PFSK-1 (cell line): ENCODE data around the gene ASIC2.

Source experiments
- FOXP2 ChIP-seq: optimal IDR thresholded peaks from 2 replicates; pipeline ENCODE3; 2011; ENCODE audit warnings: borderline replicate concordance, control low read depth, inconsistent platforms; ENCODE audit not compliant: insufficient read depth; ENCODE audit errors: extremely low read length, extremely low read depth
- POLR2AphosphoS5 ChIP-seq: IDR thresholded peaks from 2 replicates; pipeline ENCODE4 v1.6.1; 2012; ENCODE audit warnings: low read depth, mild to moderate bottlenecking, control low read depth, low read length, moderate library complexity
- SIN3A ChIP-seq: IDR thresholded peaks from 2 replicates; pipeline ENCODE4 v1.6.1; 2012; ENCODE audit warnings: mild to moderate bottlenecking, low read length, moderate library complexity, borderline replicate concordance; ENCODE audit not compliant: insufficient read depth
- TAF1 ChIP-seq: IDR thresholded peaks from 2 replicates; pipeline ENCODE4 v1.6.1; 2012; ENCODE audit warnings: low read length, control low read depth, borderline replicate concordance; ENCODE audit not compliant: insufficient read depth
- TF ChIP-seq, protein P1 (sequence below), 2 experiments: IDR thresholded peaks; 2 replicates each; pipeline versions ENCODE4 v1.6.1 to v1.8.0; 2011 to 2012; ENCODE audit warnings: low read depth in 2 of 2, low read length in 2 of 2, control low read depth in 1 of 2, inconsistent platforms in 1 of 2, mild to moderate bottlenecking in 1 of 2, moderate library complexity in 1 of 2; ENCODE audit not compliant: insufficient read depth in 1 of 2

The ASIC2 gene

DNA sequence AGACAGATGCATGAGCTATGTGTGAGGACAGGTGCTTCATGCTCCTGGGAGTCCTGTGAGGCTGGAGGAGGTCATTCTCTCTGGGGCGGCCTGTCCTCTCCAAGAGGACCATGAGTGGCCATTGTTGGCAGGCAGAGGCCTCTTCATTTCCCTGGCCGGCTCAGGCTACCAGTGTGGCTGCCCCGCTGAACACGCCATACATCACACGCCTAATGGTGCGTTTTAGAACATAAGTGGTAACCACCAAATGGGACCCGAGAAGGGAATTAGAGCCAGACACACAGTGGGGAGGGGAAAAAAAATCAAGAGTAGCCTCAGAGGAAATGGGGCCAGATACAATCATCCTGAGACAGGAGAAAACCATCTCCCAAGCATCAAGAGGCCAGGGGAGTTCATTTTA lies 161.5 kb downstream of the ASIC2 start:
- no peak for TF ChIP-seq POLR2AphosphoS5
- no peak for TF ChIP-seq SIN3A
- TF ChIP-seq, protein P1, sequence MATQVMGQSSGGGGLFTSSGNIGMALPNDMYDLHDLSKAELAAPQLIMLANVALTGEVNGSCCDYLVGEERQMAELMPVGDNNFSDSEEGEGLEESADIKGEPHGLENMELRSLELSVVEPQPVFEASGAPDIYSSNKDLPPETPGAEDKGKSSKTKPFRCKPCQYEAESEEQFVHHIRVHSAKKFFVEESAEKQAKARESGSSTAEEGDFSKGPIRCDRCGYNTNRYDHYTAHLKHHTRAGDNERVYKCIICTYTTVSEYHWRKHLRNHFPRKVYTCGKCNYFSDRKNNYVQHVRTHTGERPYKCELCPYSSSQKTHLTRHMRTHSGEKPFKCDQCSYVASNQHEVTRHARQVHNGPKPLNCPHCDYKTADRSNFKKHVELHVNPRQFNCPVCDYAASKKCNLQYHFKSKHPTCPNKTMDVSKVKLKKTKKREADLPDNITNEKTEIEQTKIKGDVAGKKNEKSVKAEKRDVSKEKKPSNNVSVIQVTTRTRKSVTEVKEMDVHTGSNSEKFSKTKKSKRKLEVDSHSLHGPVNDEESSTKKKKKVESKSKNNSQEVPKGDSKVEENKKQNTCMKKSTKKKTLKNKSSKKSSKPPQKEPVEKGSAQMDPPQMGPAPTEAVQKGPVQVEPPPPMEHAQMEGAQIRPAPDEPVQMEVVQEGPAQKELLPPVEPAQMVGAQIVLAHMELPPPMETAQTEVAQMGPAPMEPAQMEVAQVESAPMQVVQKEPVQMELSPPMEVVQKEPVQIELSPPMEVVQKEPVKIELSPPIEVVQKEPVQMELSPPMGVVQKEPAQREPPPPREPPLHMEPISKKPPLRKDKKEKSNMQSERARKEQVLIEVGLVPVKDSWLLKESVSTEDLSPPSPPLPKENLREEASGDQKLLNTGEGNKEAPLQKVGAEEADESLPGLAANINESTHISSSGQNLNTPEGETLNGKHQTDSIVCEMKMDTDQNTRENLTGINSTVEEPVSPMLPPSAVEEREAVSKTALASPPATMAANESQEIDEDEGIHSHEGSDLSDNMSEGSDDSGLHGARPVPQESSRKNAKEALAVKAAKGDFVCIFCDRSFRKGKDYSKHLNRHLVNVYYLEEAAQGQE (IDR thresholded peaks at IDR 0.05; ENCODE audit: insufficient read depth in 1 of 2, low read depth in 2 of 2, low read length in 2 of 2): no peak
- no peak for TF ChIP-seq TAF1

DNA sequence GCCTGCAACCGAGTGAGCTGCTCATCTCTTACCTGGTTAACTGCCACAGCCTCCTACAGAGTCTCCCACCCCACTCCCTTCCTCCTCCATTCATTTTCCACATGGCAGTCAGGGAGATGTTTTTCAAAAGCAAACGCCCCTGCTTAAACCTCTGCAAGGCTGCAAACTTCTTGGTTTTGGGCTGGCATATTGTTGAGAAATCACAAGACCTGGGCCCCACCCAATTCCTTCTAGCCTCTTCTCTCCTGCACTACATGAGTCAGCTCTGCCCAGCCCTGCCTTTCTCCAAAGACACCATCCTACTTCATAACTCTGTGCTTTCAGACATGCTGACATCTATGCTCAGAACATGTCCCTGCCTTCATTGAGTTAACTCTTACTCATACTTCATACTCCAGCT lies 165.4 kb downstream of the ASIC2 start:
- no peak for TF ChIP-seq TAF1
- TF ChIP-seq, protein P1 (IDR thresholded peaks at IDR 0.05; ENCODE audit: insufficient read depth in 1 of 2, low read depth in 2 of 2, low read length in 2 of 2): no peak
- TF ChIP-seq POLR2AphosphoS5: no peak
- no peak for TF ChIP-seq SIN3A
- no peak for TF ChIP-seq FOXP2

DNA sequence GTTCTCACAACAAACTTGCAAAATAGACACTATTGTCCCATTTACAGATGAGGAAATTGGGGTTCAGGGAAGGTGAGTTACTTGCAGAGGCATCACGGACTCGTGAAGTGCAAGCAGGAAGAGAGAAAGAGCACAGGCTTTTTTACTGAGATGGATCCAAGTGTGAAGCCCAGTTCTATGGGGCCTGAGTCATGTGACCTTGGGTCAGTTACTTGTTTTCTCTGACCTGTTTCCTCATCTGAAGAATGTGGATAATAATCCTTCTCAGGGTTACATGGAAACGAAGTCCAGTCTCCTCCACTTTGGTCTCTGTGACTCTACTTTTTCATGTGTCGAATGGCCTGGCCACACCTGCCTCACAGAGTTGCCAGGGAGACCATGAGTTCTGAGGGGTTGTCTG lies 167.0 kb downstream of the ASIC2 start:
- TF ChIP-seq, protein P1 (IDR thresholded peaks at IDR 0.05; ENCODE audit: insufficient read depth in 1 of 2, low read depth in 2 of 2, low read length in 2 of 2): no peak
- no peak for TF ChIP-seq POLR2AphosphoS5

DNA sequence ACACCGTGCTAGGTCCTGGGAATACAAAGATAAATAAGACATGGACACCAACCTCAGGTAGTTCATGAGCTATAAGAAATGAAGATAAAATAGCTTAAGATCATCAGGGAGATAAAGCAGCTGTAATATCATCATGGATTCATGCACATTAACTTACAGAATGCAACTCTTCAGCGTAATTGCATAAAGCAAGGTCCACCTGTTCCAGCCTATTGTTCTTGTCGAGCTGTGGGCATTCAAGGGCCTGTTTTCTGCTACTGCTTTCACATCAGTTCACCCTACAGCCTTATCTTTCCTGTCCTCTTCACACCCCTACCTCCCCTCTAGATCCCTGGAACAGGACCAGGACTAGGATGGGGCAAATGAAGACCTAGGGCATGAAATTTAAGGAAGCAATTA lies 167.5 kb downstream of the ASIC2 start:
- TF ChIP-seq FOXP2 (no peak), SIN3A (no peak), POLR2AphosphoS5 (no peak)

DNA sequence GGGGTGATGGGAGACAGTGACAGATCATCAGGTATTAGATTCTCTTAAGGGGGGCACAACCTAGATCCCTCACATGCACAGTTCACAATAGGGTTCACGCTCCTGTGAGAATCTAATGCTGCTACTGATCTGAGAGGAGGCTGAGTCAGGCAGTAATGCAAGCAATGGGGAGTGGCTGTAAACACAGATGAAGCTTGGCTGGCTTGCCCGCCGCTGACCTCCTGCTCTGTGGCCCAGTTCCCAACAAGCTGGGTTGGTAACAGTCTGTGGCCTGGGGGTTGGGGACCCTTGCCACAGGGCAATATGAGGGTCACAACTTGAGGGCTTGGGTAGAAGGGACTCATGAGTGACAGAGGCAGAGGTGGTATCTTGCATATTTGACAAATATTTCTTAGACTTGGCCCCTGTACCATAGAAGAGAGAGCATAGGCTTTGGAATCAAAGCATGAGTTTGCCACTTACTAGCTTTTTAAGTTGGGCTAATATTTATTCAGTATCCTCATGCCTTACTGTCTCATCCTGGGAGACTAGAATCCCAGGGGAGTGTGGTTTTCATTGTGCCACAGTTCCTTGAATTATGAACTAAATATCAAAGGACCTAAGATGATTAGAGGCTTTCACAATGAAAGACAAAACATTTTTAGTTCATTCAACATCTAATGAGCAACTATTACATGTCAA lies 168.1 kb downstream of the ASIC2 start:
- TF ChIP-seq SIN3A (no peak), TAF1 (no peak), POLR2AphosphoS5 (no peak), FOXP2 (no peak)
- TF ChIP-seq, protein P1 (IDR thresholded peaks at IDR 0.05; ENCODE audit: insufficient read depth in 1 of 2, low read depth in 2 of 2, low read length in 2 of 2): no peak
